Measurements from ENCODE around the gene PI4KA. TPM values are rescaled to one million over a fixed set of nuclear protein-coding genes. Genes with fewer than 3 reads are reported as not detected.

Gene PI4KA
- total and polyA plus RNA-seq, 4 donors: 19.4 to 47.5 (median 36.3) TPM

DNA sequence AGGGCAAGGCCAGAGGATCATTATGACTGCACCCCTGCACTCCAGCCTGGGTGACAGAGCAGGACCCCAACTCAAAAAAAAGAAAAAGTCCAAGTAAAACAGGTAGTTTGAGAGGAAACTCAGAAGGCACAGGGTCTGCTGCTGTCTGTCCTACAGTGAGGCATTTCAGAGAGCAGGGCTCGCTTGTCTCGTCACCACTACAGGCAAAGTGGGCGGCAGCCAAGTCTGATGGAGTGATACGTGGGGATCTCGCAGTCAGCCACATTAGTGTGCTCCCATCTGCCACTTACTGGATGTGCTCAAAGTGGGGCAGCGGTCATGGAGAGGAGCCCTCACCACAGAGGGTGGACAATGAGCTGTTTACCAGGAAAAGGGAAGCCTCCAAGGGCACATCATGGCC, 42.1 kb downstream of the PI4KA start:
- peaks cover 16 to 60% (median 48%) of the 10 kb centered on the region in 4 donors for H3K36me3 ChIP-seq (ENCODE audit: control insufficient read depth in 4 of 4, insufficient read depth in 3 of 4, low read depth in 1 of 4, low read length in 3 of 4)
- 97% methylated on average over 6 of the region's 6 CpGs for WGBS
- TF ChIP-seq FOXA1 (IDR thresholded peaks at IDR 0.05) (no peak), HNF4G (IDR thresholded peaks at IDR 0.05) (no peak), GABPA (IDR thresholded peaks at IDR 0.05 in 1 of 2, conservative IDR thresholded peaks at IDR 0.05 in 1 of 2) (no peak), SP1 (IDR thresholded peaks at IDR 0.05) (no peak), EGR1 (IDR thresholded peaks at IDR 0.05; ENCODE audit: low read depth in 2 of 2) (no peak), NR2F2 (IDR thresholded peaks at IDR 0.05) (no peak), YY1 (IDR thresholded peaks at IDR 0.05) (no peak), TAF1 (conservative IDR thresholded peaks at IDR 0.05) (no peak), FOXA2 (IDR thresholded peaks at IDR 0.05) (no peak)
- TF ChIP-seq, protein P1, sequence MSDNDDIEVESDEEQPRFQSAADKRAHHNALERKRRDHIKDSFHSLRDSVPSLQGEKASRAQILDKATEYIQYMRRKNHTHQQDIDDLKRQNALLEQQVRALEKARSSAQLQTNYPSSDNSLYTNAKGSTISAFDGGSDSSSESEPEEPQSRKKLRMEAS (IDR thresholded peaks at IDR 0.05): no peak
- TF ChIP-seq, protein P2, sequence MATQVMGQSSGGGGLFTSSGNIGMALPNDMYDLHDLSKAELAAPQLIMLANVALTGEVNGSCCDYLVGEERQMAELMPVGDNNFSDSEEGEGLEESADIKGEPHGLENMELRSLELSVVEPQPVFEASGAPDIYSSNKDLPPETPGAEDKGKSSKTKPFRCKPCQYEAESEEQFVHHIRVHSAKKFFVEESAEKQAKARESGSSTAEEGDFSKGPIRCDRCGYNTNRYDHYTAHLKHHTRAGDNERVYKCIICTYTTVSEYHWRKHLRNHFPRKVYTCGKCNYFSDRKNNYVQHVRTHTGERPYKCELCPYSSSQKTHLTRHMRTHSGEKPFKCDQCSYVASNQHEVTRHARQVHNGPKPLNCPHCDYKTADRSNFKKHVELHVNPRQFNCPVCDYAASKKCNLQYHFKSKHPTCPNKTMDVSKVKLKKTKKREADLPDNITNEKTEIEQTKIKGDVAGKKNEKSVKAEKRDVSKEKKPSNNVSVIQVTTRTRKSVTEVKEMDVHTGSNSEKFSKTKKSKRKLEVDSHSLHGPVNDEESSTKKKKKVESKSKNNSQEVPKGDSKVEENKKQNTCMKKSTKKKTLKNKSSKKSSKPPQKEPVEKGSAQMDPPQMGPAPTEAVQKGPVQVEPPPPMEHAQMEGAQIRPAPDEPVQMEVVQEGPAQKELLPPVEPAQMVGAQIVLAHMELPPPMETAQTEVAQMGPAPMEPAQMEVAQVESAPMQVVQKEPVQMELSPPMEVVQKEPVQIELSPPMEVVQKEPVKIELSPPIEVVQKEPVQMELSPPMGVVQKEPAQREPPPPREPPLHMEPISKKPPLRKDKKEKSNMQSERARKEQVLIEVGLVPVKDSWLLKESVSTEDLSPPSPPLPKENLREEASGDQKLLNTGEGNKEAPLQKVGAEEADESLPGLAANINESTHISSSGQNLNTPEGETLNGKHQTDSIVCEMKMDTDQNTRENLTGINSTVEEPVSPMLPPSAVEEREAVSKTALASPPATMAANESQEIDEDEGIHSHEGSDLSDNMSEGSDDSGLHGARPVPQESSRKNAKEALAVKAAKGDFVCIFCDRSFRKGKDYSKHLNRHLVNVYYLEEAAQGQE (IDR thresholded peaks at IDR 0.05): no peak
- TF ChIP-seq, protein P3, sequence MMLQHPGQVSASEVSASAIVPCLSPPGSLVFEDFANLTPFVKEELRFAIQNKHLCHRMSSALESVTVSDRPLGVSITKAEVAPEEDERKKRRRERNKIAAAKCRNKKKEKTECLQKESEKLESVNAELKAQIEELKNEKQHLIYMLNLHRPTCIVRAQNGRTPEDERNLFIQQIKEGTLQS (IDR thresholded peaks at IDR 0.05): no peak

DNA sequence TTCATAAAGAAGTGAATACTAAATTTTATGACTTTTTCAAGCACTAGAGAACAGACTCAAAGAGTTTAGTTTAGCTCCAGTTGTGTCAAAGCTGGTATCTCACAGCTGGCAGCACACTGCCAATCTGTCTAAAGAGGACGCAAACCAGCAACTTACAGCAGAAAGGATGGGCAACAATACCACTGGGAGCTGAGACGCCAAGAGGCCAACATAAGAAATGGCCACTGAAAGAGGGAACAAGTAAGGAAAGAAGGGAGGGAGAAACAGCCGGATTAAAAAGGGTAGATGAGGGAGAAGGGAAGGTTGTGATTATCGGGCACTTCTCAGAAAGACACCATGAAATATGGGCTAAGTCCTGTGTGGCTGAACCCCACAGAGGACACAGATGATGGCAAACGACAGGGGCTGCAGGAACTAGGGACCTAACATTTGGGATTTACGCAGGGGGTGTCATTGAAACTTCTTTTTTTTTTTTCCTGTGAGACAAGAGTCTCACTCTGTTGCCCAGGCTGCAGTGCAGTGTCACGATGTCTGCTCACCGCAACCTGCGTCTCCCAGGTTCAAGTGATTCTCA, 43.0 kb downstream of the PI4KA start:
- H3K4me1 ChIP-seq (ENCODE audit: control insufficient read depth in 4 of 4, insufficient read depth in 4 of 4, low read length in 3 of 4): no peaks in the 10 kb centered on the region
- no peak overlapping the region for H3K27ac ChIP-seq (ENCODE audit: low read depth in 1 of 2, low read length in 2 of 2)
- peaks cover 12 to 66% (median 53%) of the 10 kb centered on the region in 4 donors for H3K36me3 ChIP-seq (ENCODE audit: control insufficient read depth in 4 of 4, insufficient read depth in 3 of 4, low read depth in 1 of 4, low read length in 3 of 4)
- no peaks in the 10 kb centered on the region for H3K27me3 ChIP-seq (ENCODE audit: control insufficient read depth in 4 of 4, insufficient read depth in 4 of 4, low read length in 3 of 4)
- WGBS: 98% methylated on average over 9 of the region's 9 CpGs
- TF ChIP-seq EGR1 (IDR thresholded peaks at IDR 0.05; ENCODE audit: low read depth in 2 of 2): no peak
- TF ChIP-seq, protein P3 (IDR thresholded peaks at IDR 0.05): no peak
- no peak for TF ChIP-seq JUND (IDR thresholded peaks at IDR 0.05)
- TF ChIP-seq SP1 (IDR thresholded peaks at IDR 0.05): no peak
- no peak for TF ChIP-seq GABPA (IDR thresholded peaks at IDR 0.05 in 1 of 2, conservative IDR thresholded peaks at IDR 0.05 in 1 of 2)
- TF ChIP-seq, protein P2 (IDR thresholded peaks at IDR 0.05): no peak
- H3K9ac ChIP-seq (ENCODE audit: low read depth in 1 of 2, low read length in 2 of 2): no peak overlapping the region
- no peak for DNase-seq (ENCODE audit: low spot score)
- no peak overlapping the region for H3K4me3 ChIP-seq (ENCODE audit: low read depth in 1 of 3, low read length in 3 of 3)
- no peaks in the 10 kb centered on the region for H3K9me3 ChIP-seq (ENCODE audit: control insufficient read depth in 4 of 4, low read length in 3 of 4)

More for the DNA sequence above, 42.1 kb downstream of the PI4KA start:
- Histone ChIP-seq H3K9ac (ENCODE audit: low read depth in 1 of 2, low read length in 2 of 2) (no peak overlapping the region), H3K4me3 (ENCODE audit: low read depth in 1 of 3, low read length in 3 of 3) (no peak overlapping the region), H3K9me3 (ENCODE audit: control insufficient read depth in 4 of 4, low read length in 3 of 4) (no peaks in the 10 kb centered on the region), H3K4me1 (ENCODE audit: control insufficient read depth in 4 of 4, insufficient read depth in 4 of 4, low read length in 3 of 4) (no peaks in the 10 kb centered on the region), H3K27me3 (ENCODE audit: control insufficient read depth in 4 of 4, insufficient read depth in 4 of 4, low read length in 3 of 4) (no peaks in the 10 kb centered on the region), H3K27ac (ENCODE audit: low read depth in 1 of 2, low read length in 2 of 2) (no peak overlapping the region)
- DNase-seq (ENCODE audit: low spot score): no peak

All from liver (tissue), 9 donors.